T-cell (primary cell): ENCODE data around the gene ZFPM1. TPM values are rescaled to one million over a fixed set of nuclear protein-coding genes. Genes with fewer than 3 reads are reported as not detected.
A peak's percentile ranks its signal among the peaks of the same experiment; 100 is the strongest.

Experiments used
- ATAC-seq, 4 experiments: fragments of 200-7000 bp in 3 of 4; fragments of 150-1000 bp in 1 of 4; cut with Tn5 transposase; replicated peaks in 1 of 4; 1 replicate in 3 of 4; 2 replicates in 1 of 4; pipeline ENCODE4 v1.10.0; 2021; ENCODE audit warnings: moderate library complexity in 3 of 4, mild to moderate bottlenecking in 2 of 4, moderate number of reproducible peaks in 1 of 4
- CTCF ChIA-PET, 2 donors: fragments of 300-600 bp; sonication (Branson Sonifier 250); formaldehyde crosslinking; loops; one replicate each; lab custom pipeline; 2022; ENCODE audit warnings: antibody characterized with exemption in 2 of 2; lab: Charles Lee
- POLR2A ChIA-PET, 2 donors: fragments of 300-600 bp; sonication (Branson Sonifier 250); formaldehyde crosslinking; loops; one replicate each; lab custom pipeline; 2022; ENCODE audit warnings: antibody characterized with exemption in 2 of 2; lab: Charles Lee
- DNase-seq, 35 experiments: peaks; one replicate each; pipeline versions ENCODE4 v3.0.0 to v3.0.0-alpha.2; 2013 to 2023
- H3K27ac ChIP-seq: one replicate; pipeline ENCODE4 v1.5.1; 2013; ENCODE audit warnings: low read length
- H3K27me3 ChIP-seq, 2 experiments: replicated peaks in 1 of 2; 1 replicate in 1 of 2; 2 replicates in 1 of 2; pipeline versions ENCODE4 v1.6.1 to v1.7.0; 2013; ENCODE audit warnings: low read length in 1 of 2, mixed read lengths in 1 of 2; ENCODE audit not compliant: control insufficient read depth in 2 of 2, insufficient read depth in 2 of 2; ENCODE audit errors: extremely low read depth in 1 of 2
- H3K36me3 ChIP-seq, 2 donors: 1 replicate in 1 of 2; 2 replicates in 1 of 2; pipeline versions ENCODE4 v1.6.1 to v1.7.0; 2013; ENCODE audit warnings: low read length in 1 of 2; ENCODE audit not compliant: control insufficient read depth in 2 of 2, insufficient read depth in 1 of 2; ENCODE audit errors: extremely low read depth in 1 of 2
- H3K4me1 ChIP-seq, 2 experiments: 1 replicate in 1 of 2; 2 replicates in 1 of 2; pipeline versions ENCODE4 v1.6.1 to v1.7.0; 2013; ENCODE audit warnings: low read length in 2 of 2, mixed read lengths in 1 of 2; ENCODE audit not compliant: insufficient read depth in 2 of 2, control insufficient read depth in 1 of 2; ENCODE audit errors: extremely low read depth in 1 of 2
- H3K4me3 ChIP-seq, 2 donors: 1 replicate in 1 of 2; 2 replicates in 1 of 2; pipeline versions ENCODE4 v1.5.1 to v1.7.0; 2013; ENCODE audit warnings: mild to moderate bottlenecking in 2 of 2, low read length in 1 of 2, moderate library complexity in 1 of 2; ENCODE audit not compliant: control insufficient read depth in 1 of 2; ENCODE audit errors: extremely low read depth in 1 of 2
- H3K9me3 ChIP-seq: 2 replicates; pipeline ENCODE4 v1.7.0; 2013
- H3K27ac Mint-ChIP-seq, 2 donors: one replicate each; pipeline ENCODE4 v1.8.0; 2020 to 2021; ENCODE audit warnings: mild to moderate bottlenecking in 2 of 2, mixed read lengths in 2 of 2
- H3K27me3 Mint-ChIP-seq, 2 donors: one replicate each; pipeline ENCODE4 v1.8.0; 2021 to 2022; ENCODE audit warnings: mixed read lengths in 2 of 2
- H3K36me3 Mint-ChIP-seq: one replicate; pipeline ENCODE4 v1.8.0; 2021; ENCODE audit warnings: mixed read lengths
- H3K4me1 Mint-ChIP-seq, 3 donors: one replicate each; pipeline ENCODE4 v1.8.0; 2020 to 2022; ENCODE audit warnings: mixed read lengths in 3 of 3, mild to moderate bottlenecking in 1 of 3
- H3K4me3 Mint-ChIP-seq, 3 donors: one replicate each; pipeline ENCODE4 v1.8.0; 2020 to 2022; ENCODE audit warnings: mild to moderate bottlenecking in 3 of 3, mixed read lengths in 3 of 3, moderate library complexity in 3 of 3
- H3K9me3 Mint-ChIP-seq, 3 donors: one replicate each; pipeline ENCODE4 v1.8.0; 2020 to 2022; ENCODE audit warnings: mixed read lengths in 3 of 3
- WGBS: methylation state at CpG from one replicate; pipeline ENCODE4 v1.1.5; 2013; ENCODE audit warnings: missing lambda C conversion rate; ENCODE audit not compliant: insufficient coverage; 5-methylcytosine and 5-hydroxymethylcytosine counted together
- total RNA-seq, 35 experiments: library from RNA in 6 of 35; stranded (reverse) in 6 of 35; fragments of 120-200 nt in 1 of 35; gene quantifications; one replicate each; pipeline versions ENCODE4 v1.2.1 to v1.2.4 and lab custom pipeline; 2013 to 2026

The ZFPM1 gene
- total RNA-seq, 5 donors from 2014 or later (not counting 1 experiment from before 2014, with no cell fraction given) = 19.6 to 38.4 (median 33.1) TPM

GRCh38 chr16:88505405-88506082 lies 52.5 kb downstream of the ZFPM1 start:
- Mint-ChIP-seq H3K4me3 (no peak overlapping the region), H3K27me3 (no peaks in the 10 kb centered on the region), H3K27ac (no peak overlapping the region), H3K4me1 (peaks cover 0 to 15% (median 0%) of the 10 kb centered on the region in 3 donors), H3K36me3 (no peaks in the 10 kb centered on the region), H3K9me3 (no peaks in the 10 kb centered on the region)
- H3K4me1 ChIP-seq = peaks cover 0 to 22% of the 10 kb centered on the region in 2 experiments
- no peak overlapping the region for H3K4me3 ChIP-seq
- H3K27me3 ChIP-seq = no peaks in the 10 kb centered on the region
- ChIA-PET CTCF (no interaction called here), POLR2A (no interaction called here)
- ATAC-seq = peak; percentile 72 to 83 (median 78)
- no peak overlapping the region for H3K27ac ChIP-seq
- peak; percentile 28 to 84 (median 71) for DNase-seq
- no peaks in the 10 kb centered on the region for H3K9me3 ChIP-seq
- WGBS = 91% methylated on average over 10 of the region's 22 CpGs
- H3K36me3 ChIP-seq = peaks cover 6% of the 10 kb centered on the region in 2 donors

DNA sequence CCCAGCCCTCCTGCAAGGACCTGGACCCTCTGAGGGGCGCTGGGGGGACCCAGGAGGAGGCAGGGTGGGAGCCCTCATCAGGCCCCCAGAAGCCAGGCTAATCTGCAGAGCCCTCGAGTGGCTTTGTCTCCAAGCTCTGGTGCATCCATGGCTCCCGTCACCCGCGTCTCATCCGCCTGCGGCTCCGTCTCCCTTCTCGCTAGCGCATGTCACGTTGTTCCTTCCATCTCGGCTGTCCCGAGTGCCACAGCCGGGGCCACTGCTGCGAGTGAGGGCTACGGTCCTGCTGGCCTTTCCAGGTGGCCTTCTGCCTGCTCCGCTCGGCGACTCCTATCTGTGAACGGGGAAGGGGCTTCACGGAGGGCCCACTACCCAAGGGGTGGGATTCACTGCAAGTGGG lies 53.6 kb downstream of the ZFPM1 start:
- no peak overlapping the region for H3K4me3 Mint-ChIP-seq
- ATAC-seq = no peak

DNA sequence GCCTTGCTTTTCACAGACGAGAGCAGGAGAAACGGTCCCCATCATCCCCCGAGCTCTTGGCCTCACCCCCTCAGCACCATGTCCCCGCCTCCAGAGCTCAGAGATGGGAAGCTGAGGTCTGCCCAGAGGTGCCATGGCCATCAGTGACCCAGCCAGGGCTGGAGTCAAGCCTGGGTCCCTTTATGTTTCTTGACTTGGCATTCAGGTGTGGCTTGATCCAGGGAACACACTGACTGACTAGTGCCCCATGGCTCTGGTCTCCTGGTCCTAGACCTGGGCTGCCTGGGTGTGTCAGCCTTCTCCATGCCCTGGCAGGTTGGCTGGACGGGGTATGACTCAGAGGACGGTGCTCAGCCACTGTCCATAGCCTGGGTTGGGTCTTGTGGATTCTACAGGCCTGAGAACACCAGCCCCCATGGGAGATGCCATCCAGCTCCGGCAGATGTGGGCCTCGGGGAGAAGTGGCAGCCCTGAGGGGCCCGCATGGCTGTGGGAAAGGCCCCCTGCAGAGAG lies 54.2 kb downstream of the ZFPM1 start:
- H3K36me3 Mint-ChIP-seq = no peaks in the 10 kb centered on the region
- no peak for DNase-seq
- ChIA-PET POLR2A (no interaction called here), CTCF (no interaction called here)
- Histone ChIP-seq H3K4me3 (no peak overlapping the region), H3K27me3 (no peaks in the 10 kb centered on the region), H3K36me3 (peaks cover 6% of the 10 kb centered on the region in 2 donors), H3K9me3 (no peaks in the 10 kb centered on the region), H3K27ac (no peak overlapping the region), H3K4me1 (peaks cover 0 to 22% of the 10 kb centered on the region in 2 experiments)
- no peaks in the 10 kb centered on the region for H3K9me3 Mint-ChIP-seq
- no peak for ATAC-seq
- peaks cover 0 to 13% (median 0%) of the 10 kb centered on the region in 3 donors for H3K4me1 Mint-ChIP-seq
- WGBS = 84% methylated on average over 9 of the region's 9 CpGs
- no peak overlapping the region for H3K27ac Mint-ChIP-seq
- H3K4me3 Mint-ChIP-seq = no peak overlapping the region
- no peaks in the 10 kb centered on the region for H3K27me3 Mint-ChIP-seq

More for the DNA sequence above, 53.6 kb downstream of the ZFPM1 start:
- ChIA-PET CTCF (interaction anchor here in 1 of 2 donors (0.6 kb wide), 1 partner anchor 1138 kb away, joined by 3 read pairs; no protein-coding TSS in a partner anchor), POLR2A (interaction anchor here in 1 of 2 donors (0.6 kb wide), 1 partner anchor 56 kb away, joined by 3 read pairs; no protein-coding TSS in a partner anchor)
- no peak overlapping the region for H3K27ac ChIP-seq
- 99% methylated on average over 15 of the region's 21 CpGs for WGBS
- Mint-ChIP-seq H3K4me1 (peaks cover 0 to 13% (median 0%) of the 10 kb centered on the region in 3 donors), H3K27me3 (no peaks in the 10 kb centered on the region), H3K36me3 (no peaks in the 10 kb centered on the region), H3K9me3 (no peaks in the 10 kb centered on the region), H3K27ac (no peak overlapping the region)
- H3K36me3 ChIP-seq = peaks cover 6% of the 10 kb centered on the region in 2 donors
- no peaks in the 10 kb centered on the region for H3K9me3 ChIP-seq
- H3K27me3 ChIP-seq = no peaks in the 10 kb centered on the region
- H3K4me3 ChIP-seq = no peak overlapping the region
- no peak for DNase-seq
- H3K4me1 ChIP-seq = peaks cover 0 to 22% of the 10 kb centered on the region in 2 experiments

DNA sequence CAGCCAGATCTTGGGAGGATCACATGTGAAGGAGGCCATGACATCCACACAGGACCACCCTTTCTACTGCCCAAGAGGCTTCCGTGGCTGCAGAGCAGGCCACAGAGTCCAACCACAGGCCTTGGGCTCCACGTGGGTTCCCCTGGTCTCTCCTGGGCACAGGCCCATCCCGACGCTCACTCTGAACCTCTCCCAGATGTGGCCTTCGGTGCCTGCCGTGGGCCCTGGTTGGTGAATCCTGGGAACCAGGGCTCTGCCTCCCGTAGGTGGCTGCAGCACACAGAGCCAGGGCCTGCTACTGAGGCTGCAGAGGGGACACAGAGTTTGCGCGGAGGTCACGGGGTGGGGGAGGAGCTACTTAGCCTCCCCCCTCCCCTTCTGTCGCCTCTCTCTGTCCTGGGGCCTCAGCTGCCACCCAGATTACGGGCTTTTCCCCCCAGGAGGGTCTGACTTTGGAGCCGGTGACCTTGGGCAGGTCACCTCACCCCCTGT lies 55.3 kb downstream of the ZFPM1 start:
- peaks cover 3 to 6% of the 10 kb centered on the region in 2 donors for H3K36me3 ChIP-seq
- H3K4me1 ChIP-seq = peaks cover 0 to 22% of the 10 kb centered on the region in 2 experiments
- DNase-seq (no peak), ATAC-seq (no peak)
- Mint-ChIP-seq H3K27me3 (no peaks in the 10 kb centered on the region), H3K4me1 (peaks cover 0 to 12% (median 0%) of the 10 kb centered on the region in 3 donors), H3K36me3 (no peaks in the 10 kb centered on the region), H3K4me3 (no peak overlapping the region), H3K9me3 (no peaks in the 10 kb centered on the region), H3K27ac (no peak overlapping the region)
- no peak overlapping the region for H3K27ac ChIP-seq
- CTCF ChIA-PET = no interaction called here
- WGBS = 89% methylated on average over 8 of the region's 13 CpGs
- H3K4me3 ChIP-seq = no peak overlapping the region
- H3K9me3 ChIP-seq = no peaks in the 10 kb centered on the region
- H3K27me3 ChIP-seq = no peaks in the 10 kb centered on the region
- POLR2A ChIA-PET = no interaction called here

- Mint-ChIP-seq H3K36me3 (no peaks in the 10 kb centered on the region), H3K27me3 (no peaks in the 10 kb centered on the region), H3K9me3 (no peaks in the 10 kb centered on the region), H3K4me3 (no peak overlapping the region), H3K4me1 (peaks cover 0 to 6% (median 0%) of the 10 kb centered on the region in 3 donors), H3K27ac (no peak overlapping the region)
- H3K9me3 ChIP-seq = no peaks in the 10 kb centered on the region
- H3K27ac ChIP-seq = no peak overlapping the region
- H3K36me3 ChIP-seq = peaks cover 3 to 6% of the 10 kb centered on the region in 2 donors
- CTCF ChIA-PET = no interaction called here
- peaks cover 0 to 17% of the 10 kb centered on the region in 2 experiments for H3K4me1 ChIP-seq
- H3K27me3 ChIP-seq = no peaks in the 10 kb centered on the region
- DNase-seq (no peak), ATAC-seq (no peak)
- 96% methylated on average over 29 of the region's 41 CpGs for WGBS
- no peak overlapping the region for H3K4me3 ChIP-seq
- POLR2A ChIA-PET = no interaction called here
These were observed 56.0 kb downstream of the ZFPM1 start for GRCh38 chr16:88508868-88509748.

DNA sequence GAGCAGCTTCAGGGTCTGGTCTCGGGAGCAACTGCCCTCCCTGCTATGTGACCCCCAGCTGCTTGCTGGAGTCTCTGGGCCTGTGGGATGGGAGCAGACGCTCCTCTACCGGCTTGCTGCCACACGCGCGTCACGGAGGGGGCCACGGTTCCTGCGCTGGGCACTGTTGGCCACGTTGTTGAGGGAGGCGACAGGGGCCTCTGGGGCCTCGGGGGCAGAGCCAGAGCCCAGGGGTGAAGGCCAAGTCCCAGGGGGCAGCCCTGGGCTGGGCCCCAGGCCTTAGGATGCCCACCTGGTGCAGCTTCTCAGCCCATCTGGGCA lies 56.6 kb downstream of the ZFPM1 start:
- POLR2A ChIA-PET = no interaction called here

More for the DNA sequence above, 56.6 kb downstream of the ZFPM1 start:
- CTCF ChIA-PET = no interaction called here
- 92% methylated on average over 12 of the region's 12 CpGs for WGBS
- ATAC-seq (no peak), DNase-seq (no peak)
- Mint-ChIP-seq H3K27ac (no peak overlapping the region), H3K9me3 (no peaks in the 10 kb centered on the region), H3K4me3 (no peak overlapping the region), H3K4me1 (peaks cover 0 to 2% (median 0%) of the 10 kb centered on the region in 3 donors), H3K36me3 (no peaks in the 10 kb centered on the region), H3K27me3 (no peaks in the 10 kb centered on the region)
- Histone ChIP-seq H3K27ac (no peak overlapping the region), H3K36me3 (peaks cover 3 to 6% of the 10 kb centered on the region in 2 donors), H3K27me3 (no peaks in the 10 kb centered on the region), H3K9me3 (no peaks in the 10 kb centered on the region), H3K4me1 (peaks cover 0 to 11% of the 10 kb centered on the region in 2 experiments), H3K4me3 (no peak overlapping the region)
